GM21723 (cell line): Measurements from ENCODE around the gene CHD2.

Experiments
- ATAC-seq: cut with Tn5 transposase; IDR thresholded peaks from one replicate; pipeline ENCODE4 v1.9.1; 2021; ENCODE audit warnings: mild to moderate bottlenecking, moderate library complexity; ENCODE audit not compliant: unreplicated experiment

The CHD2 gene

GRCh38 chr15:93076875-93077274 is 176.8 kb downstream of the CHD2 start:
- ATAC-seq = no peak
